Activated T-helper 17 cell treated with anti-CD3 and anti-CD28 coated beads, Interleukin-2, amount 50 U/mL, for 72 hours (primary cell): ENCODE results near the gene PFN2. TPM values are rescaled to one million over a fixed set of nuclear protein-coding genes. Genes with fewer than 3 reads are reported as not detected.
"Not testable (repeated sequence)": the region's sequence is repeated elsewhere in the genome, so short reads cannot be mapped to it uniquely, and the experiment has no call there.

Source experiments
- ATAC-seq: fragments of 150-1000 bp; cut with Tn5 transposase; replicated peaks from 2 replicates; pipeline ENCODE4 v1.10.0; 2021; ENCODE audit warnings: mild to moderate bottlenecking, moderate library complexity
- H3K27ac Mint-ChIP-seq: one replicate; pipeline ENCODE4 v1.8.0; 2022; ENCODE audit warnings: mixed read lengths
- H3K27me3 Mint-ChIP-seq: one replicate; pipeline ENCODE4 v1.8.0; 2022; ENCODE audit warnings: mixed read lengths
- H3K36me3 Mint-ChIP-seq: one replicate; pipeline ENCODE4 v1.8.0; 2022; ENCODE audit warnings: low read depth, mild to moderate bottlenecking, mixed read lengths
- H3K4me1 Mint-ChIP-seq: one replicate; pipeline ENCODE4 v1.8.0; 2022; ENCODE audit warnings: mixed read lengths
- H3K4me3 Mint-ChIP-seq: one replicate; pipeline ENCODE4 v1.8.0; 2022; ENCODE audit warnings: mild to moderate bottlenecking, mixed read lengths
- H3K9me3 Mint-ChIP-seq: one replicate; pipeline ENCODE4 v1.8.0; 2022; ENCODE audit warnings: mixed read lengths
- total RNA-seq, 2 donors: library from RNA; stranded (reverse); gene quantifications; one replicate each; pipeline ENCODE4 v1.2.3, GENCODE V29; 2022

PFN2 gene
- total RNA-seq, 2 donors from 2014 or later = 1.8 to 2.0 TPM

GRCh38 chr3:149981979-149982378 lies 11.3 kb upstream of the PFN2 start:
- H3K4me1 Mint-ChIP-seq, H3K4me3 Mint-ChIP-seq, H3K27ac Mint-ChIP-seq, H3K9me3 Mint-ChIP-seq, H3K36me3 Mint-ChIP-seq: not testable (repeated sequence)
- H3K27me3 Mint-ChIP-seq = peaks cover 12% of the 10 kb centered on the region
- peak; percentile 56 for ATAC-seq

- no peak for ATAC-seq
- Mint-ChIP-seq H3K4me3 (no peak overlapping the region), H3K4me1 (no peaks in the 10 kb centered on the region), H3K9me3 (no peaks in the 10 kb centered on the region), H3K27me3 (peaks cover 3% of the 10 kb centered on the region), H3K36me3 (no peaks in the 10 kb centered on the region), H3K27ac (no peak overlapping the region)
Observed at GRCh38 chr3:149977386-149977785, 6.7 kb upstream of the PFN2 start.

- H3K4me3 Mint-ChIP-seq = no peak overlapping the region
- no peak overlapping the region for H3K27ac Mint-ChIP-seq
- H3K36me3 Mint-ChIP-seq = peaks cover 6% of the 10 kb centered on the region
- peaks cover 5% of the 10 kb centered on the region for H3K4me1 Mint-ChIP-seq
- no peak for ATAC-seq
- no peaks in the 10 kb centered on the region for H3K9me3 Mint-ChIP-seq
- peaks cover 9% of the 10 kb centered on the region for H3K27me3 Mint-ChIP-seq
Observed at GRCh38 chr3:149975919-149976318, 5.2 kb upstream of the PFN2 start.

- ATAC-seq = peak; percentile 8
- peak overlapping the region; percentile 61 for H3K27ac Mint-ChIP-seq
- peaks cover 6% of the 10 kb centered on the region for H3K36me3 Mint-ChIP-seq
- H3K9me3 Mint-ChIP-seq = no peaks in the 10 kb centered on the region
- H3K4me1 Mint-ChIP-seq = peaks cover 10% of the 10 kb centered on the region
- peaks cover 9% of the 10 kb centered on the region for H3K27me3 Mint-ChIP-seq
- H3K4me3 Mint-ChIP-seq = peak overlapping the region; percentile 86
Observed at GRCh38 chr3:149971403-149972075, 844 bp upstream of the PFN2 start.

GRCh38 chr3:149969940-149970715 lies 567 bp downstream of the PFN2 start:
- H3K27me3 Mint-ChIP-seq = peaks cover 9% of the 10 kb centered on the region
- peak overlapping the region; percentile 70 for H3K27ac Mint-ChIP-seq

GRCh38 chr3:149969110-149969939 lies 1.4 kb downstream of the PFN2 start:
- Mint-ChIP-seq H3K4me3 (peak overlapping the region; percentile 85), H3K27ac (peak overlapping the region; percentile 70), H3K27me3 (peaks cover 9% of the 10 kb centered on the region), H3K9me3 (no peaks in the 10 kb centered on the region), H3K36me3 (peaks cover 6% of the 10 kb centered on the region), H3K4me1 (peaks cover 10% of the 10 kb centered on the region)
- ATAC-seq = no peak

More at GRCh38 chr3:149969940-149970715, 567 bp downstream of the PFN2 start:
- Mint-ChIP-seq H3K36me3 (peaks cover 6% of the 10 kb centered on the region), H3K9me3 (no peaks in the 10 kb centered on the region), H3K4me3 (peak overlapping the region; percentile 85), H3K4me1 (peaks cover 10% of the 10 kb centered on the region)
- peak; percentile 75 for ATAC-seq

GRCh38 chr3:149968216-149968615 lies 2.5 kb downstream of the PFN2 start:
- Mint-ChIP-seq H3K4me3 (no peak overlapping the region), H3K27me3 (peaks cover 6% of the 10 kb centered on the region), H3K36me3 (peaks cover 6% of the 10 kb centered on the region), H3K4me1 (peaks cover 10% of the 10 kb centered on the region), H3K9me3 (no peaks in the 10 kb centered on the region), H3K27ac (no peak overlapping the region)
- no peak for ATAC-seq

- Mint-ChIP-seq H3K4me3 (no peak overlapping the region), H3K27ac (no peak overlapping the region)
Observed at GRCh38 chr3:149967086-149967685, 3.5 kb downstream of the PFN2 start.

GRCh38 chr3:149965278-149965677 lies 5.4 kb downstream of the PFN2 start:
- Mint-ChIP-seq H3K4me1 (peaks cover 4% of the 10 kb centered on the region), H3K36me3 (peaks cover 10% of the 10 kb centered on the region), H3K27me3 (no peaks in the 10 kb centered on the region), H3K27ac (no peak overlapping the region), H3K9me3 (no peaks in the 10 kb centered on the region), H3K4me3 (no peak overlapping the region)
- no peak for ATAC-seq

More at GRCh38 chr3:149967086-149967685, 3.5 kb downstream of the PFN2 start:
- Mint-ChIP-seq H3K4me1 (peaks cover 10% of the 10 kb centered on the region), H3K36me3 (peaks cover 6% of the 10 kb centered on the region), H3K27me3 (peaks cover 6% of the 10 kb centered on the region), H3K9me3 (no peaks in the 10 kb centered on the region)
- ATAC-seq = no peak

- Mint-ChIP-seq H3K9me3 (no peaks in the 10 kb centered on the region), H3K4me3 (no peak overlapping the region), H3K36me3 (peaks cover 18% of the 10 kb centered on the region), H3K27ac (no peak overlapping the region), H3K27me3 (no peaks in the 10 kb centered on the region), H3K4me1 (no peaks in the 10 kb centered on the region)
- no peak for ATAC-seq
Observed at GRCh38 chr3:149964291-149964690, 6.4 kb downstream of the PFN2 start.

- peaks cover 18% of the 10 kb centered on the region for H3K36me3 Mint-ChIP-seq
- H3K9me3 Mint-ChIP-seq = no peaks in the 10 kb centered on the region
- H3K4me1 Mint-ChIP-seq = peaks cover under 1% of the 10 kb centered on the region
- H3K27ac Mint-ChIP-seq = no peak overlapping the region
- no peaks in the 10 kb centered on the region for H3K27me3 Mint-ChIP-seq
- no peak overlapping the region for H3K4me3 Mint-ChIP-seq
- ATAC-seq = no peak
Observed at GRCh38 chr3:149963485-149963884, 7.2 kb downstream of the PFN2 start.

GRCh38 chr3:149959443-149959842 lies 11.3 kb downstream of the PFN2 start:
- Mint-ChIP-seq H3K36me3 (peaks cover 18% of the 10 kb centered on the region), H3K9me3 (no peaks in the 10 kb centered on the region), H3K27ac (no peak overlapping the region), H3K4me1 (peaks cover 11% of the 10 kb centered on the region), H3K27me3 (no peaks in the 10 kb centered on the region), H3K4me3 (no peak overlapping the region)
- no peak for ATAC-seq

GRCh38 chr3:149958171-149958796 lies 12.4 kb downstream of the PFN2 start:
- peaks cover 18% of the 10 kb centered on the region for H3K36me3 Mint-ChIP-seq
- H3K4me1 Mint-ChIP-seq = peaks cover 15% of the 10 kb centered on the region
- peak; percentile 80 for ATAC-seq
- H3K4me3 Mint-ChIP-seq = no peak overlapping the region
- H3K9me3 Mint-ChIP-seq = no peaks in the 10 kb centered on the region
- peak overlapping the region; percentile 47 for H3K27ac Mint-ChIP-seq
- H3K27me3 Mint-ChIP-seq = no peaks in the 10 kb centered on the region
